HFFc6 (cell line): ENCODE data around the gene DUSP6. TPM values are rescaled to one million over a fixed set of nuclear protein-coding genes. Genes with fewer than 3 reads are reported as not detected.

Source experiments
- DNase-seq: peaks from one replicate; pipeline ENCODE4 v3.0.0-alpha.2; 2018
- H3K27ac Mint-ChIP-seq: 2 replicates; pipeline ENCODE4 v1.8.0; 2020; ENCODE audit warnings: mild to moderate bottlenecking, mixed read lengths
- H3K27me3 Mint-ChIP-seq: 2 replicates; pipeline ENCODE4 v1.8.0; 2021; ENCODE audit warnings: mild to moderate bottlenecking, moderate library complexity, mixed read lengths; ENCODE audit not compliant: insufficient read depth
- H3K36me3 Mint-ChIP-seq: 2 replicates; pipeline ENCODE4 v1.8.0; 2021; ENCODE audit warnings: low read depth, mixed read lengths
- H3K4me1 Mint-ChIP-seq: 2 replicates; pipeline ENCODE4 v1.8.0; 2020; ENCODE audit warnings: low read depth, mixed read lengths
- H3K4me3 Mint-ChIP-seq: 2 replicates; pipeline ENCODE4 v1.8.0; 2020; ENCODE audit warnings: mild to moderate bottlenecking, moderate library complexity, mixed read lengths
- H3K9me3 Mint-ChIP-seq: 2 replicates; pipeline ENCODE4 v1.8.0; 2020; ENCODE audit warnings: mild to moderate bottlenecking, mixed read lengths
- total RNA-seq, 6 experiments: library from RNA; stranded (reverse); fragmentation: NEBNext Ultra II Directional; extraction: Animal tissue kit (Norgen Biotek cat#: 25700); gene quantifications; 2 replicates in 1 of 6; 3 replicates in 5 of 6; pipeline ENCODE4 v1.2.3, GENCODE V29; 2021
- TF ChIP-seq, protein P1 (sequence below): fragments of 200-600 bp; sonication (generic); IDR thresholded peaks from 2 replicates; pipeline ENCODE4 v1.5.0; 2021; ENCODE audit warnings: antibody characterized with exemption, mild to moderate bottlenecking

Gene DUSP6
- total RNA-seq, 6 experiments from 2014 or later = 42.2 to 77.8 (median 46.2) TPM

DNA sequence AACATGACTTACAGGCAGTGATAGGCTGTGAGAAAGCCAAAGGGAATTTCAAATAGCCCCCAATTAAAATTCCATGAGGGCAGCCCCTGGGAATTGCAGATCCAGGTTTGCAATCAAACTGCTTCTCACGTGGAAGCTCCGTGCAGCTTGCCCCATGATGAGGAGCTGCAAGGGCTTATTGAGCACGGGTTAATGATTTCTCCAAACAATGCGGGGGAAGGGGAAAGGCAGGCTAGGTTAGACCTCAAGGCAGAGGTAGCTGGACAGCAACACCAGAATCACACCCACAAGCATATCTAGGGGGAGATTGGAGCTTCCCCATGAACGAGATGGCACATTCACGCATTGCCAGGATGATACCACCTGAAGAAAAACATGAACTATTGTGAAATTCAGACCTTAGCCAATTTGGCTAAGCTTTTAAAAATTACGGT is 5.0 kb upstream of the DUSP6 start:
- Mint-ChIP-seq H3K4me1 (peaks cover 29% of the 10 kb centered on the region), H3K4me3 (no peak overlapping the region), H3K27ac (no peak overlapping the region), H3K9me3 (no peaks in the 10 kb centered on the region; the same call in 1 of the 2 replicates), H3K36me3 (peaks cover 16% of the 10 kb centered on the region; the same call in 1 of the 2 replicates), H3K27me3 (peaks cover 4% of the 10 kb centered on the region; the same call in 1 of the 2 replicates)
- no peak for DNase-seq
- TF ChIP-seq, protein P1, sequence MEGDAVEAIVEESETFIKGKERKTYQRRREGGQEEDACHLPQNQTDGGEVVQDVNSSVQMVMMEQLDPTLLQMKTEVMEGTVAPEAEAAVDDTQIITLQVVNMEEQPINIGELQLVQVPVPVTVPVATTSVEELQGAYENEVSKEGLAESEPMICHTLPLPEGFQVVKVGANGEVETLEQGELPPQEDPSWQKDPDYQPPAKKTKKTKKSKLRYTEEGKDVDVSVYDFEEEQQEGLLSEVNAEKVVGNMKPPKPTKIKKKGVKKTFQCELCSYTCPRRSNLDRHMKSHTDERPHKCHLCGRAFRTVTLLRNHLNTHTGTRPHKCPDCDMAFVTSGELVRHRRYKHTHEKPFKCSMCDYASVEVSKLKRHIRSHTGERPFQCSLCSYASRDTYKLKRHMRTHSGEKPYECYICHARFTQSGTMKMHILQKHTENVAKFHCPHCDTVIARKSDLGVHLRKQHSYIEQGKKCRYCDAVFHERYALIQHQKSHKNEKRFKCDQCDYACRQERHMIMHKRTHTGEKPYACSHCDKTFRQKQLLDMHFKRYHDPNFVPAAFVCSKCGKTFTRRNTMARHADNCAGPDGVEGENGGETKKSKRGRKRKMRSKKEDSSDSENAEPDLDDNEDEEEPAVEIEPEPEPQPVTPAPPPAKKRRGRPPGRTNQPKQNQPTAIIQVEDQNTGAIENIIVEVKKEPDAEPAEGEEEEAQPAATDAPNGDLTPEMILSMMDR = no peak

DNA sequence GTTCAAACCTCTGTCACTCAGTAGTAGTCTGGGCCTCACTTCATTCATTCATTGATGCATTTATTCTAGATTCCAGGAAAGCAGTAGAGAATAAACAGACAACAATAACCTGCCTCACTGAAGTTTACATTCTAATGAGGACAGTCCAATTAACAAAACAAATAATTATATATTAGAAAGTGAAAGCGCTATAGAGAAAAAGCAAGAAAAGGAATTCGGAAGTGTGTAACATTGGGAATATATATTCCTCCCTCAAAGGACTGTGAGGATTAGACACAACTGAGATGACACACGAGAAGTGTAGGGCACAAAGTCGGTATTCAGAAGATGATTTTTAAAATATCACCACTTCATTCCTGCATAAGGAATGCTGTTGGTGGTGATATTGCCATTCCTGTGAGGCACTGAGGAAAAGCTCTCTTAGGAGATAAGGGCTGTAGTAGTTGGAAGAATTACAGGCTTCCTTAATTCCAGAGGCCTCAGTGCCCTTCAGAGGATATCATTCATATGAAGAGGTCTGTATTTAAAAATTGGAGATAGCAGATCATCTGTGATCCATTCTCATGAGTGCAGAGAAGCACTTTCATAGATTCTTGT is 3.9 kb upstream of the DUSP6 start:
- Mint-ChIP-seq H3K9me3 (no peaks in the 10 kb centered on the region; the same call in 1 of the 2 replicates), H3K27ac (no peak overlapping the region), H3K27me3 (peaks cover 7% of the 10 kb centered on the region), H3K4me3 (no peak overlapping the region), H3K4me1 (peaks cover 28% of the 10 kb centered on the region), H3K36me3 (peaks cover 23% of the 10 kb centered on the region)
- TF ChIP-seq, protein P1 = no peak
- no peak for DNase-seq

DNA sequence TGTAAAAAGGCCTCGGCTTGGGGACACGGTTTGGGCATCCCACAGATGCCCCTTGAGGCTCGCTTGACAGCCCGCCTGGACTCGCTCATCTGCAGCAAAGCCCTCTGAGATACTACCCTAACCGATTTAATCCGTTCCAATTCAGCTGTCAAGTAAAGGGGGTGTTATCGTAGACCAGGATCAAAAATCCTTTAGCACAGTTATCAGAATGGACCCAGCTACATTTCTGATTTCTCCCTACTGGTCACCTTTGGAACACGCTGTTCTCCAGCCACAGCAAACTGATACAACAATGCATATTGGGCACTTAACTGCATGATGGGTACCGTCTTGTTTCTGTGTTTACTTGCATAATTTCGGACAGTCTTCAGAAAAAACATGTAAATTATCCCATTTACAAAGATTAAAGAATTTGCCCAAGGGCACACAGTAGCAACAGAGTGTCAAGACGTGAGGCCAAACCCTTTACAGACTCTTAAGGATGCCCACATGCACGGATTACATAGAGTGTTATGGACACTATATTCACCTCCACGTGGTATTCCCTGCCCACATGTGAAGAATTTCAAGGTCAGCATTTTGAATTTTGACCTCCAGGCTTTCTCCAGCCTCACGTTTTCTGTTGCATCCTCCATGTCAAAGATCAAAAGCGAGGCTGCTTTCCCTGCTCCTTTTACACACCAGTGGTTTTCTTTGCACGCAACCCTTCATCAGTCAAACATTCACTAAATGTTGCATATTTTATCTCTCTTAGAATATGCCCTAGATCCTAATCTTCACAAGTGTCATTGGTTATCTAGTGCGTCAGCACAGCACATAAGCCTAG is 3.2 kb upstream of the DUSP6 start:
- no peak for DNase-seq
- peaks cover 7% of the 10 kb centered on the region for H3K9me3 Mint-ChIP-seq
- peak overlapping the region; percentile 96 for H3K4me3 Mint-ChIP-seq
- H3K27me3 Mint-ChIP-seq = peaks cover 14% of the 10 kb centered on the region
- H3K36me3 Mint-ChIP-seq = peaks cover 30% of the 10 kb centered on the region
- peak overlapping the region; percentile 95 for H3K27ac Mint-ChIP-seq
- TF ChIP-seq, protein P1 = peak; percentile 47
- H3K4me1 Mint-ChIP-seq = peaks cover 31% of the 10 kb centered on the region

DNA sequence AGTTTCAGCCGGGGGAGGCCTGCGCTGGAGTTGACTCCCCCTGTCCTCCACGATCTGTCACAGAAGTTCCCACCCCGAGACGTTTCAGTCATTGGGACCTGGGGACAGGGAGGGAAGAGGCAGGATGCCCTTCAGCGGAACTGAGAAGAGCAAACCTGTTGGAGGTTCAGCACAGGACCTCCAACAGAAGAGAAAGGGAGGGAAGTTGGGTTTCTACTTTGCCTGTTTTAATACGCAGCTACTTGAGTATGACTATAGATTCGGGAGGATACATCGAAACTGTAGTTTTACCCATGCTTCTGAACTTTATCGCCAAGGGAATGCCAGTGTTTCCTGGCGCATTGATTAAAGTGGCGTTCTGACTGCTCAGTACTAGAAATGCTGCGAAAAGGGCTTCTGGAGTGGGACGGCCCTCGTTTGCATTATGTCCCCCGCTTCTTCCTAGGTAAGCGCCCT is 2.3 kb upstream of the DUSP6 start:
- Mint-ChIP-seq H3K27ac (peak overlapping the region; percentile 95), H3K4me1 (peaks cover 39% of the 10 kb centered on the region), H3K4me3 (peak overlapping the region; percentile 96), H3K9me3 (peaks cover 11% of the 10 kb centered on the region), H3K27me3 (peaks cover 16% of the 10 kb centered on the region), H3K36me3 (peaks cover 38% of the 10 kb centered on the region)
- TF ChIP-seq, protein P1 = no peak
- no peak for DNase-seq

DNA sequence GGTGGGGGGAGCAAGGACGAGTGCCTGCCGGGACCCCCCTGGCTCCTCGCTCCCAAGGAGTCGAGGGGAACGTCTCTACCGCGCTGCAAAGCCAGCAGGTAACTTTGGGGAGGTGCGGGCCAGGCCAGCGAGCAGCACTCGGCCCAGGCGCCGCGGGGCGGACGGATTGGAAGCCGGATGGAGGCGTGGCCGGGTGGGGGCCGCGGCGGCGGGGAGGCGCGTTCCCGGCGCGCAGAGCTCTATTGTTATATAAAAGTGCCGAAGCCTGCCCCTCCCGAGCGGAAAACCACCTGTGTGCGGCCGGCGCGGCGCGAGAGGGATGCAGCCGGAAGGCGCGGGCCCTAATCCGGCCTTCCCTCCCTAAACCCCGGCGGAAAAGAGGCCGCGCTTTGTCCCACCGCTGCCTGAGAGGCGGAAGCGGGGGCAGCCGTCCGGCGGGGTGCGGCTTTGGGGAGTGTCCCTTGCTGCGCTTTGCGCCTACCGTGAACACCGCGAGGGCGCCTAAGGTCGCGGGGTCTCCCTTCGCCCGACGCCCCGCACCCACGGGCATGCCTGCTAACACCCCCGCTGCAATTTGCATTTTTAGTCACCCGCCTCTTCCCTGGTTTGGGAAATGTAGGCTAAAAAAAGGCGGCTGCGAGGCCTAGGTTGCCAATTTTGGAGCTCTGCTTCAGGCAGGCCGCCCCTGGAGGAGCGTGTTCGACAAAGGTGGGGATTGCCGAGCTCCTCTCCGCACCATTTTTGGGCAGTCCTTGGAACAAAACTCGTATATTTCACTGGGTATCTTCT is 1.7 kb upstream of the DUSP6 start:
- Mint-ChIP-seq H3K4me1 (peaks cover 45% of the 10 kb centered on the region), H3K27ac (peak overlapping the region; percentile 95), H3K27me3 (peaks cover 16% of the 10 kb centered on the region), H3K36me3 (peaks cover 42% of the 10 kb centered on the region), H3K4me3 (peak overlapping the region; percentile 96), H3K9me3 (peaks cover 11% of the 10 kb centered on the region)
- TF ChIP-seq, protein P1 = no peak
- DNase-seq = peak; percentile 62
